ENCODE results near the gene ATRN.

Gene ATRN

DNA sequence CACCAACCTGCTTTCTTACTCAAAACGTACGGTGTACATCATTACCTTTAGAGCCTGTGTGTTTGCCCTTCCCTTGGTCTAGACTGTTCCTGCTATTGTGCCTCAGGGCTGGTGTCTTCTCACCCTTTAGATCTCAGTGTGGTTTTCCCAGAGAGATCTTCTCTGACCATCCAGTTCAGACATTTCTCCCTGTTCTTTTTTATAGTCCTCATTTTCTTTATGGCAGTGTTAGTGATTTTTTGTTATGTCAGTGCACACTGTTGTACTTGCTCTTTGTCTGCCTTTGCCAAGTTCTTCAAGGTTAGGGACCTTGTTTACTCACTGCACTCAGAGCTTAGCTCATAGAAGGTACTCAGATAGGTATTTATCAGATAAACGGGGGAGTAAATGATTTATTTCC is 82.8 kb downstream of the ATRN start:
- H3K9me3 ChIP-seq (ENCODE audit: low read length), result no peaks in the 10 kb centered on the region
- no peak overlapping the region for H3K27ac ChIP-seq (ENCODE audit: low read depth, low read length, poor library complexity, severe bottlenecking)
- H3K4me2 ChIP-seq (ENCODE audit: low read length), result no peak overlapping the region
- H3K4me1 ChIP-seq (ENCODE audit: insufficient read depth, low read length, severe bottlenecking), result no peaks in the 10 kb centered on the region
- H3K4me3 ChIP-seq (ENCODE audit: low read depth, low read length, poor library complexity, severe bottlenecking), result no peak overlapping the region
- no peaks in the 10 kb centered on the region for H3K79me2 ChIP-seq (ENCODE audit: insufficient read depth, low read length)
- no peak overlapping the region for H2AFZ ChIP-seq (ENCODE audit: low read length)
- H3F3A ChIP-seq (ENCODE audit: insufficient read depth, low read length), result no peaks in the 10 kb centered on the region
- H3K36me3 ChIP-seq (ENCODE audit: insufficient read depth, low read length), result no peaks in the 10 kb centered on the region
- H4K20me1 ChIP-seq (ENCODE audit: insufficient read depth, low read length), result no peaks in the 10 kb centered on the region
- TF ChIP-seq, protein P1, sequence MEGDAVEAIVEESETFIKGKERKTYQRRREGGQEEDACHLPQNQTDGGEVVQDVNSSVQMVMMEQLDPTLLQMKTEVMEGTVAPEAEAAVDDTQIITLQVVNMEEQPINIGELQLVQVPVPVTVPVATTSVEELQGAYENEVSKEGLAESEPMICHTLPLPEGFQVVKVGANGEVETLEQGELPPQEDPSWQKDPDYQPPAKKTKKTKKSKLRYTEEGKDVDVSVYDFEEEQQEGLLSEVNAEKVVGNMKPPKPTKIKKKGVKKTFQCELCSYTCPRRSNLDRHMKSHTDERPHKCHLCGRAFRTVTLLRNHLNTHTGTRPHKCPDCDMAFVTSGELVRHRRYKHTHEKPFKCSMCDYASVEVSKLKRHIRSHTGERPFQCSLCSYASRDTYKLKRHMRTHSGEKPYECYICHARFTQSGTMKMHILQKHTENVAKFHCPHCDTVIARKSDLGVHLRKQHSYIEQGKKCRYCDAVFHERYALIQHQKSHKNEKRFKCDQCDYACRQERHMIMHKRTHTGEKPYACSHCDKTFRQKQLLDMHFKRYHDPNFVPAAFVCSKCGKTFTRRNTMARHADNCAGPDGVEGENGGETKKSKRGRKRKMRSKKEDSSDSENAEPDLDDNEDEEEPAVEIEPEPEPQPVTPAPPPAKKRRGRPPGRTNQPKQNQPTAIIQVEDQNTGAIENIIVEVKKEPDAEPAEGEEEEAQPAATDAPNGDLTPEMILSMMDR (IDR thresholded peaks at IDR 0.05; ENCODE audit: low read length), result no peak
- H3K9ac ChIP-seq (ENCODE audit: low read length), result no peak overlapping the region
- H3K27me3 ChIP-seq (ENCODE audit: insufficient read depth, low read length), result no peaks in the 10 kb centered on the region
- no peaks in the 10 kb centered on the region for H3K9me2 ChIP-seq (ENCODE audit: low read depth, low read length)

DNA sequence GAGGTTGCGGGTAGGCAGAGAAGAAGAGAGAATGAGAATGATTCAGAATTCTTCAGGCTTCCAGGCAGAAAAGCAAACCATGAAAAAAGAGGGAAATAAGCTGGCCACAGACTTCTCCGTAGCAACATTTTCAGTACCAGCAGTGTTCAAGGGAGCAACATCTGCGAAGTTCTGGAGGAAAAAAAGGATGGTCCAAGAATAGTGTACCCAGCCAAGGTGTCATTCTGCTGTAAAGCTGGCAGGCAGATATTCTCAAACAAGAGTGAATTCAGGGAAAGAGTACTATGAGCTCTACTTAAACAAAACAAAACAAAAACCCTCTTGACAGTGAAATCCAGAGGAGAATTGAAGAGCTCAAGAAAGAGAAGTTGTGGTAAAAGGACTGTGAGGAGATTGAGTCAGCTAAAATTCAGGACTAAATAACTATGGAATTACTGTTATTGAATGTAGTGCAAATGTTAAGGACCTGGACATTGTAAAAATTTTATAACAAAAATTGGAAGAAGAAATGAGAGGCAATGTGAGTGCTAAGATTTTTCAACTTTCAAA is 86.5 kb downstream of the ATRN start:
- no peaks in the 10 kb centered on the region for H3F3A ChIP-seq (ENCODE audit: insufficient read depth, low read length)
- H3K9me3 ChIP-seq (ENCODE audit: low read length), result no peaks in the 10 kb centered on the region
- no peaks in the 10 kb centered on the region for H3K9me2 ChIP-seq (ENCODE audit: low read depth, low read length)
- no peak overlapping the region for H3K27ac ChIP-seq (ENCODE audit: low read depth, low read length, poor library complexity, severe bottlenecking)
- no peak overlapping the region for H3K4me3 ChIP-seq (ENCODE audit: low read depth, low read length, poor library complexity, severe bottlenecking)
- H2AFZ ChIP-seq (ENCODE audit: low read length), result no peak overlapping the region
- TF ChIP-seq, protein P1 (IDR thresholded peaks at IDR 0.05; ENCODE audit: low read length), result no peak
- TF ChIP-seq EZH2 (IDR thresholded peaks at IDR 0.05; ENCODE audit: borderline replicate concordance, low read length), result no peak
- peaks cover 9% of the 10 kb centered on the region for H3K4me1 ChIP-seq (ENCODE audit: insufficient read depth, low read length, severe bottlenecking)
- no peaks in the 10 kb centered on the region for H3K36me3 ChIP-seq (ENCODE audit: insufficient read depth, low read length)
- H3K9ac ChIP-seq (ENCODE audit: low read length), result no peak overlapping the region
- no peak overlapping the region for H3K4me2 ChIP-seq (ENCODE audit: low read length)
- no peaks in the 10 kb centered on the region for H3K79me2 ChIP-seq (ENCODE audit: insufficient read depth, low read length)
- H3K27me3 ChIP-seq (ENCODE audit: insufficient read depth, low read length), result no peaks in the 10 kb centered on the region
- no peaks in the 10 kb centered on the region for H4K20me1 ChIP-seq (ENCODE audit: insufficient read depth, low read length)

DNA sequence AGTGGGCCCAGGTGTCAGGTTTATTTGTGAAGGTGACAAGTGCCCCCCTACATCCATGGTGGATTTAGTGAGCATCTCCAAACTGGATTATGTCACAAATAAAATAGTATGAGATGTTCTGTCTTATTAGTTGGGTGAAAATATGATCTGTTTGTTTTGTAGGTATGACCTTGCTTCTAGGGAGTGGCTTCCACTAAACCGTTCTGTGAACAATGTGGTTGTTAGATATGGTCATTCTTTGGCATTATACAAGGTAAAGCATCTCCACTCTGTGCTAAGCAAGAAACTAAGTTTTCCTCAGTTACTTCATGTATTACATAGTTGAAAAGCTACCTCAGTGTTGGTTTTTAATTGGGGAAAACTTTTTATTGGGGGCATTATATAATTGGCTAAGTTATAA is 88.4 kb downstream of the ATRN start:
- no peaks in the 10 kb centered on the region for H3K9me3 ChIP-seq (ENCODE audit: low read length)
- no peaks in the 10 kb centered on the region for H3K27me3 ChIP-seq (ENCODE audit: insufficient read depth, low read length)
- H3K79me2 ChIP-seq (ENCODE audit: insufficient read depth, low read length), result no peaks in the 10 kb centered on the region
- no peak overlapping the region for H3K4me2 ChIP-seq (ENCODE audit: low read length)
- no peak overlapping the region for H3K9ac ChIP-seq (ENCODE audit: low read length)
- no peaks in the 10 kb centered on the region for H3K9me2 ChIP-seq (ENCODE audit: low read depth, low read length)
- no peaks in the 10 kb centered on the region for H4K20me1 ChIP-seq (ENCODE audit: insufficient read depth, low read length)
- no peak overlapping the region for H3K27ac ChIP-seq (ENCODE audit: low read depth, low read length, poor library complexity, severe bottlenecking)
- no peaks in the 10 kb centered on the region for H3K36me3 ChIP-seq (ENCODE audit: insufficient read depth, low read length)
- H3K4me1 ChIP-seq (ENCODE audit: insufficient read depth, low read length, severe bottlenecking), result peaks cover 9% of the 10 kb centered on the region
- H3K4me3 ChIP-seq (ENCODE audit: low read depth, low read length, poor library complexity, severe bottlenecking), result no peak overlapping the region
- no peak for TF ChIP-seq EZH2 (IDR thresholded peaks at IDR 0.05; ENCODE audit: borderline replicate concordance, low read length)
- TF ChIP-seq, protein P1 (IDR thresholded peaks at IDR 0.05; ENCODE audit: low read length), result no peak
- H2AFZ ChIP-seq (ENCODE audit: low read length), result no peak overlapping the region
- no peaks in the 10 kb centered on the region for H3F3A ChIP-seq (ENCODE audit: insufficient read depth, low read length)

Measured in OCI-LY1 (cell line).